22Rv1 (cell line): ENCODE measurements around the gene GPR35.

Experiments used
- ZFX ChIP-seq: fragments of 450-650 bp; IDR thresholded peaks from 2 replicates; pipeline ENCODE4 v1.6.1; 2017; ENCODE audit warnings: antibody characterized with exemption, borderline replicate concordance
- TF ChIP-seq, protein P1 (sequence below): fragments of 450-650 bp; IDR thresholded peaks from 2 replicates; pipeline ENCODE4 v1.5.1; 2017; ENCODE audit warnings: mild to moderate bottlenecking

DNA sequence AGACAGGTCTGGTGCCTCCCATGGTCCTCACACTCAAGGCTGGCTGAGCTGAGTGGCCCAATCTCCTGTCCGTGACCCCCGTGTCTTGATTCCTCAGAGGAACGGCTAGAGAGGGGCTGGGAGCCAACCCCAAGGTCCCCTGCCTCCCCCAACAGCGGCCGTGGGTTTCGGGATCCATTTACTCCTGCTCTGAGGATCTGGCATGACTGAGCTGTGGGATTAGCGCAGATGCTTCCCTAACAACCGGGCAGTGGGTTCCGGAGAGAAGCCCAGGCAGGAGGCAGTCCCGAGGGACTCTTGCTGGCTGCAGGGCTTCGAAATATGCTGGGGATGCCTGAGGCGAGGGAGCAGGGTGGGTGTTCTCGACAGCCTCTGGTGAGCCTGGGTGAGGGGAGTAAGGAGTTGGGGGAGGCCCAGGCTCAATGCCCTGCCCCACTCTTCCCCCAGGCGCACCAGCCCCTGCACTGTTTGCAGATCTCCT, 18.9 kb downstream of the GPR35 start:
- TF ChIP-seq, protein P1, sequence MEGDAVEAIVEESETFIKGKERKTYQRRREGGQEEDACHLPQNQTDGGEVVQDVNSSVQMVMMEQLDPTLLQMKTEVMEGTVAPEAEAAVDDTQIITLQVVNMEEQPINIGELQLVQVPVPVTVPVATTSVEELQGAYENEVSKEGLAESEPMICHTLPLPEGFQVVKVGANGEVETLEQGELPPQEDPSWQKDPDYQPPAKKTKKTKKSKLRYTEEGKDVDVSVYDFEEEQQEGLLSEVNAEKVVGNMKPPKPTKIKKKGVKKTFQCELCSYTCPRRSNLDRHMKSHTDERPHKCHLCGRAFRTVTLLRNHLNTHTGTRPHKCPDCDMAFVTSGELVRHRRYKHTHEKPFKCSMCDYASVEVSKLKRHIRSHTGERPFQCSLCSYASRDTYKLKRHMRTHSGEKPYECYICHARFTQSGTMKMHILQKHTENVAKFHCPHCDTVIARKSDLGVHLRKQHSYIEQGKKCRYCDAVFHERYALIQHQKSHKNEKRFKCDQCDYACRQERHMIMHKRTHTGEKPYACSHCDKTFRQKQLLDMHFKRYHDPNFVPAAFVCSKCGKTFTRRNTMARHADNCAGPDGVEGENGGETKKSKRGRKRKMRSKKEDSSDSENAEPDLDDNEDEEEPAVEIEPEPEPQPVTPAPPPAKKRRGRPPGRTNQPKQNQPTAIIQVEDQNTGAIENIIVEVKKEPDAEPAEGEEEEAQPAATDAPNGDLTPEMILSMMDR, result no peak
- no peak for TF ChIP-seq ZFX
